ENCODE data around the gene SMDT1. TPM values are rescaled to one million over a fixed set of nuclear protein-coding genes. Genes with fewer than 3 reads are reported as not detected.

The SMDT1 gene
- polyA plus RNA-seq, 1 of the 3 experiments (the other 2 are of a cell fraction): 29.8 TPM

DNA sequence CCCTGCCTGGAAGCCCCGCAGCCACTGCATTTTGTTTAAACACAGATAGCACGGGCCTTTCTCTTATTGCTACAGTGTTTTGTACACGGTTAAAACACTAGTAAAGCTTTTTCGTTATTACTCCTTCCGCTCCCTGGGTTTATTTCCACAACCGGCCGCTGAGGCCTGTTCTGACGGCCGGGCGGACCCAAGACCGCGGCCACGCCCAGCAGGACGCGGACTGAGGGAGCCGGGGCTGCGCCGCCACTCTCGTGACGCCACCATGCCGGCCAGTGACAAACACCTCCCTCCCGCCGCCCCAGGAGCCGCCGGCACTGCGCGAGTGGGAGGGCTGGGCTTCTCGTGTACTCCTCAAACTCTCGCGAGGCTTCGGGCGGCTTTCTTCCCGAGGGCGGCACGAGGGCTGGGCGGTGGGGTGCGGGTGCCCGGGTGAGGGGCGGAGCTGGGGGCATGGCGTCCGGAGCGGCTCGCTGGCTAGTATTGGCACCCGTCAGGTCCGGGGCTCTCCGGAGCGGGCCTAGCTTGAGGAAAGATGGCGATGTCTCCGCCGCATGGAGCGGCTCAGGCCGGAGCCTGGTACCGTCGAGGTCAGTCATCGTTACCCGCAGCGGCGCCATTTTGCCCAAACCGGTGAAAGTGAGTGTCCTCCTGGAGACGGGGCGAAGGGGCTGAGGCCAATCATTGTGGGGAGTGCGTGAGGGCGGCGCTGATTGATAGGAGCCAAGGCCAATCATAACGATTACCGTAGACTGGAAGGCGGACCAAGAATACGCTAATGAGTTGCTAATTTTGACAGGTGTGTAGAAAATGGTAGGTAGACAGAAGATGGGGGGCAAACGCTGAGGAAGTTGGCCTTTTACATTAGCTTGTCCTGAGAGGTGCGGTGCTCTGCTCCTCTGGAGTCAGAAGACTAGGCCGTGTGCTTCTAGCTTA, at the start of gene SMDT1 (continued):
- TF ChIP-seq, protein P1, sequence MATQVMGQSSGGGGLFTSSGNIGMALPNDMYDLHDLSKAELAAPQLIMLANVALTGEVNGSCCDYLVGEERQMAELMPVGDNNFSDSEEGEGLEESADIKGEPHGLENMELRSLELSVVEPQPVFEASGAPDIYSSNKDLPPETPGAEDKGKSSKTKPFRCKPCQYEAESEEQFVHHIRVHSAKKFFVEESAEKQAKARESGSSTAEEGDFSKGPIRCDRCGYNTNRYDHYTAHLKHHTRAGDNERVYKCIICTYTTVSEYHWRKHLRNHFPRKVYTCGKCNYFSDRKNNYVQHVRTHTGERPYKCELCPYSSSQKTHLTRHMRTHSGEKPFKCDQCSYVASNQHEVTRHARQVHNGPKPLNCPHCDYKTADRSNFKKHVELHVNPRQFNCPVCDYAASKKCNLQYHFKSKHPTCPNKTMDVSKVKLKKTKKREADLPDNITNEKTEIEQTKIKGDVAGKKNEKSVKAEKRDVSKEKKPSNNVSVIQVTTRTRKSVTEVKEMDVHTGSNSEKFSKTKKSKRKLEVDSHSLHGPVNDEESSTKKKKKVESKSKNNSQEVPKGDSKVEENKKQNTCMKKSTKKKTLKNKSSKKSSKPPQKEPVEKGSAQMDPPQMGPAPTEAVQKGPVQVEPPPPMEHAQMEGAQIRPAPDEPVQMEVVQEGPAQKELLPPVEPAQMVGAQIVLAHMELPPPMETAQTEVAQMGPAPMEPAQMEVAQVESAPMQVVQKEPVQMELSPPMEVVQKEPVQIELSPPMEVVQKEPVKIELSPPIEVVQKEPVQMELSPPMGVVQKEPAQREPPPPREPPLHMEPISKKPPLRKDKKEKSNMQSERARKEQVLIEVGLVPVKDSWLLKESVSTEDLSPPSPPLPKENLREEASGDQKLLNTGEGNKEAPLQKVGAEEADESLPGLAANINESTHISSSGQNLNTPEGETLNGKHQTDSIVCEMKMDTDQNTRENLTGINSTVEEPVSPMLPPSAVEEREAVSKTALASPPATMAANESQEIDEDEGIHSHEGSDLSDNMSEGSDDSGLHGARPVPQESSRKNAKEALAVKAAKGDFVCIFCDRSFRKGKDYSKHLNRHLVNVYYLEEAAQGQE (IDR thresholded peaks at IDR 0.05; ENCODE audit: low read depth, low read length): 0 out of 2 replicates have a peak, but pooled peaks have one; percentile 24
- TF ChIP-seq, protein P2, sequence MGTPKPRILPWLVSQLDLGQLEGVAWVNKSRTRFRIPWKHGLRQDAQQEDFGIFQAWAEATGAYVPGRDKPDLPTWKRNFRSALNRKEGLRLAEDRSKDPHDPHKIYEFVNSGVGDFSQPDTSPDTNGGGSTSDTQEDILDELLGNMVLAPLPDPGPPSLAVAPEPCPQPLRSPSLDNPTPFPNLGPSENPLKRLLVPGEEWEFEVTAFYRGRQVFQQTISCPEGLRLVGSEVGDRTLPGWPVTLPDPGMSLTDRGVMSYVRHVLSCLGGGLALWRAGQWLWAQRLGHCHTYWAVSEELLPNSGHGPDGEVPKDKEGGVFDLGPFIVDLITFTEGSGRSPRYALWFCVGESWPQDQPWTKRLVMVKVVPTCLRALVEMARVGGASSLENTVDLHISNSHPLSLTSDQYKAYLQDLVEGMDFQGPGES (IDR thresholded peaks at IDR 0.05; ENCODE audit: low read depth, low read length): peak; percentile 43
- TF ChIP-seq, protein P3, sequence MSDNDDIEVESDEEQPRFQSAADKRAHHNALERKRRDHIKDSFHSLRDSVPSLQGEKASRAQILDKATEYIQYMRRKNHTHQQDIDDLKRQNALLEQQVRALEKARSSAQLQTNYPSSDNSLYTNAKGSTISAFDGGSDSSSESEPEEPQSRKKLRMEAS (IDR thresholded peaks at IDR 0.05; ENCODE audit: low read depth): peak; percentile 36; the same call in 1 of the 2 replicates
- TF ChIP-seq MEF2A (IDR thresholded peaks at IDR 0.05; ENCODE audit: borderline replicate concordance, low read depth): no peak
- TF ChIP-seq, protein P4, sequence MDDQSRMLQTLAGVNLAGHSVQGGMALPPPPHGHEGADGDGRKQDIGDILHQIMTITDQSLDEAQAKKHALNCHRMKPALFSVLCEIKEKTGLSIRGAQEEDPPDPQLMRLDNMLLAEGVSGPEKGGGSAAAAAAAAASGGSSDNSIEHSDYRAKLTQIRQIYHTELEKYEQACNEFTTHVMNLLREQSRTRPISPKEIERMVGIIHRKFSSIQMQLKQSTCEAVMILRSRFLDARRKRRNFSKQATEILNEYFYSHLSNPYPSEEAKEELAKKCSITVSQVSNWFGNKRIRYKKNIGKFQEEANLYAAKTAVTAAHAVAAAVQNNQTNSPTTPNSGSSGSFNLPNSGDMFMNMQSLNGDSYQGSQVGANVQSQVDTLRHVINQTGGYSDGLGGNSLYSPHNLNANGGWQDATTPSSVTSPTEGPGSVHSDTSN (IDR thresholded peaks at IDR 0.05): peak; percentile 98
- no peak for TF ChIP-seq RXRA (IDR thresholded peaks at IDR 0.05; ENCODE audit: borderline replicate concordance, low read depth)
- no peak for TF ChIP-seq TCF12 (IDR thresholded peaks at IDR 0.05)
- no peak for TF ChIP-seq RCOR1 (IDR thresholded peaks at IDR 0.05; ENCODE audit: low read length)
- TF ChIP-seq SMC3 (IDR thresholded peaks at IDR 0.05; ENCODE audit: low read depth, low read length): no peak
- no peak for TF ChIP-seq GATA2 (CRISPR knock-in tag; IDR thresholded peaks at IDR 0.05)
- TF ChIP-seq MXI1 (IDR thresholded peaks at IDR 0.05; ENCODE audit: low read depth, low read length): peak; percentile 68

All from SK-N-SH (cell line).